HepG2 (cell line): ENCODE results near the gene ADCY9. TPM values are rescaled to one million over a fixed set of nuclear protein-coding genes. Genes with fewer than 3 reads are reported as not detected.

Experiments used
- ATAC-seq: fragments of 200-7000 bp; cut with Tn5 transposase; 3 replicates; pipeline ENCODE4 v1.9.1; 2020; ENCODE audit warnings: mild to moderate bottlenecking, moderate library complexity
- BruUV-seq: library from RNA; stranded (reverse); fragments of 400-500 nt; replicated peaks from 2 replicates; lab custom pipeline; 2021; lab: Mats Ljungman, UMichigan
- CTCF ChIA-PET: fragments of 300-600 bp; formaldehyde crosslinking; extraction: SDS; loops from one replicate; lab custom pipeline; 2021; ENCODE audit warnings: low total read pairs, inconsistent platforms, low intra/inter-chr PET ratio; lab: Yijun Ruan, JAX
- POLR2A ChIA-PET: fragments of 350-600 bp; sonication (Branson Sonifier 250); formaldehyde crosslinking; loops from one replicate; lab custom pipeline; 2020; ENCODE audit warnings: antibody characterized with exemption, inconsistent platforms; lab: Yijun Ruan, JAX
- DNase-seq: peaks from one replicate; pipeline ENCODE4 v3.0.0-alpha.2; 2015; ENCODE audit warnings: low spot score
- FAIRE-seq: peaks from 3 replicates; lab custom pipeline; 2011; peaks lifted over from hg19 to GRCh38; lab: Jason Lieb, UNC
- H2AFZ ChIP-seq: one replicate; pipeline ENCODE4 v1.6.1; 2011; ENCODE audit warnings: low read length, inconsistent platforms
- H3K27ac ChIP-seq: fragments of 300-600 bp; 3 replicates; pipeline ENCODE4 v1.8.0; 2011; ENCODE audit warnings: mixed run types, mild to moderate bottlenecking, mixed read lengths, low read length, inconsistent platforms; ENCODE audit not compliant: insufficient read depth; ENCODE audit errors: extremely low read length
- H3K27me3 ChIP-seq, 2 experiments: fragments of 200-600 bp in 1 of 2; 2 replicates in 1 of 2; 3 replicates in 1 of 2; pipeline versions ENCODE4 v1.6.0 to v1.8.0; 2011; ENCODE audit warnings: low read length in 2 of 2, mild to moderate bottlenecking in 2 of 2, moderate library complexity in 2 of 2, inconsistent platforms in 1 of 2; ENCODE audit not compliant: insufficient read depth in 2 of 2, control insufficient read depth in 1 of 2
- H3K36me3 ChIP-seq, 2 experiments: fragments of 200-600 bp in 1 of 2; replicated peaks in 1 of 2; 2 replicates in 1 of 2; 3 replicates in 1 of 2; pipeline versions ENCODE4 v1.5.1 to v1.8.0; 2011; ENCODE audit warnings: low read length in 2 of 2, inconsistent platforms in 1 of 2; ENCODE audit not compliant: insufficient read depth in 2 of 2, control insufficient read depth in 1 of 2
- H3K4me1 ChIP-seq: 2 replicates; pipeline ENCODE4 v1.5.1; 2012; ENCODE audit warnings: low read length, inconsistent platforms; ENCODE audit not compliant: insufficient read depth
- H3K4me2 ChIP-seq: 2 replicates; pipeline ENCODE4 v1.6.0; 2011; ENCODE audit warnings: low read depth, low read length, inconsistent platforms
- H3K4me3 ChIP-seq, 3 experiments: fragments of 200-600 bp in 1 of 3; sonication (generic), shearing (Covaris generic) in 1 of 3; replicated peaks in 1 of 3; 2 replicates each; pipeline ENCODE4 v1.5.1; 2011 to 2016; ENCODE audit warnings: low read length in 3 of 3, inconsistent platforms in 2 of 3, low read depth in 2 of 3, mild to moderate bottlenecking in 2 of 3, control low read depth in 1 of 3, mixed read lengths in 1 of 3; ENCODE audit not compliant: insufficient read depth in 1 of 3
- H3K79me2 ChIP-seq: one replicate; pipeline ENCODE4 v1.6.1; 2011; ENCODE audit warnings: low read length, inconsistent platforms; ENCODE audit not compliant: insufficient read depth
- H3K9ac ChIP-seq: 2 replicates; pipeline ENCODE4 v1.6.0; 2011; ENCODE audit warnings: mild to moderate bottlenecking, low read depth, low read length, inconsistent platforms; ENCODE audit not compliant: insufficient read depth
- H3K9me3 ChIP-seq: 2 replicates; pipeline ENCODE4 v1.5.1; 2012; ENCODE audit warnings: mild to moderate bottlenecking, low read length
- H4K20me1 ChIP-seq: 2 replicates; pipeline ENCODE4 v1.6.0; 2011; ENCODE audit warnings: inconsistent platforms, mild to moderate bottlenecking, low read length, moderate library complexity; ENCODE audit not compliant: insufficient read depth
- DNMT1 ChIP-seq: sonication (generic); formaldehyde crosslinking; IDR thresholded peaks from 2 replicates; pipeline ENCODE4 v1.5.1; 2020; ENCODE audit warnings: mild to moderate bottlenecking, missing genetic modification reagents
- ELF3 ChIP-seq: IDR thresholded peaks from 2 replicates; pipeline ENCODE4 v1.6.1; 2016; ENCODE audit warnings: missing genetic modification reagents, missing compliant biosample characterization
- MAX ChIP-seq: IDR thresholded peaks from 2 replicates; pipeline ENCODE4 v1.6.1; 2012; ENCODE audit warnings: inconsistent platforms
- PBX3 ChIP-seq: sonication (generic); formaldehyde crosslinking; IDR thresholded peaks from 2 replicates; pipeline ENCODE4 v1.8.1; 2023; ENCODE audit warnings: missing genetic modification reagents, inconsistent platforms, borderline replicate concordance
- PHF20 ChIP-seq: sonication (generic); formaldehyde crosslinking; IDR thresholded peaks from 2 replicates; pipeline ENCODE4 v1.5.0; 2020; ENCODE audit warnings: mild to moderate bottlenecking, missing genetic modification reagents
- PPARG ChIP-seq: conservative IDR thresholded peaks from 2 replicates; pipeline ENCODE4 v1.6.1; 2016; ENCODE audit warnings: missing biosample characterization, missing genetic modification reagents
- RNF219 ChIP-seq: sonication (generic); formaldehyde crosslinking; IDR thresholded peaks from 2 replicates; pipeline ENCODE4 v1.5.0; 2020; ENCODE audit warnings: mild to moderate bottlenecking, missing genetic modification reagents
- SNAPC2 ChIP-seq: sonication (generic); formaldehyde crosslinking; IDR thresholded peaks from 2 replicates; pipeline ENCODE4 v1.8.1; 2022; ENCODE audit warnings: mild to moderate bottlenecking, missing genetic modification reagents
- TEAD2 ChIP-seq: sonication (generic); formaldehyde crosslinking; IDR thresholded peaks from 2 replicates; pipeline ENCODE4 v1.9.0; 2021; ENCODE audit warnings: missing genetic modification reagents
- ZKSCAN8 ChIP-seq: IDR thresholded peaks from 2 replicates; pipeline ENCODE4 v1.6.1; 2016; ENCODE audit warnings: borderline replicate concordance, missing genetic modification reagents, missing compliant biosample characterization
- ZNF282 ChIP-seq: fragments of 450-650 bp; IDR thresholded peaks from 2 replicates; pipeline ENCODE4 v1.6.1; 2018; ENCODE audit not compliant: partially characterized antibody
- WGBS: methylation state at CpG from one replicate; pipeline ENCODE4 v1.1.6; 2017; ENCODE audit warnings: low lambda C conversion rate; 5-methylcytosine and 5-hydroxymethylcytosine counted together
- in situ Hi-C: cut with HindIII; loops from 2 replicates; pipeline ENCODE4 v1.10.0; 2017; ENCODE audit warnings: low pct_unique_long_range_greater_than_20kb; ENCODE audit not compliant: extremely low pct_ligation_motif_present
- intact Hi-C: fragments of 100-400 bp; cut with micrococcal nuclease; formaldehyde crosslinking; loops from one replicate; pipeline ENCODE4 v1.10.0; 2022; ENCODE audit not compliant: unreplicated experiment
- polyA plus RNA-seq, 8 experiments: library from polyadenylated mRNA; depleted of rRNA in 3 of 8; stranded (reverse) in 7 of 8; unstranded in 1 of 8; fragments of >200 nt; fragmentation: Illumina TruSeq in 4 of 8; extraction: Trizol in 4 of 8; gene quantifications; 2 replicates each; pipeline versions ENCODE4 v1.2.1 to v1.2.3, GENCODE V29; 2011 to 2016; ENCODE audit warnings: low read depth in 4 of 8, missing spikeins in 1 of 8, mixed read lengths in 1 of 8; ENCODE audit not compliant: insufficient read depth in 1 of 8
- total RNA-seq, 5 experiments: library from RNA; depleted of rRNA; stranded (reverse); fragments of >200 nt; fragmentation: Illumina TruSeq; extraction: Trizol; gene quantifications; 2 replicates each; pipeline ENCODE4 v1.2.3, GENCODE V29; 2016; ENCODE audit warnings: low read depth in 1 of 5

Gene ADCY9
- total and polyA plus RNA-seq, 2 of the 13 experiments (the other 11 are each of a cell fraction or from before 2014, with no cell fraction given): 11.2 to 13.9 TPM

- in situ Hi-C loops: no loop called here
- POLR2A ChIA-PET: no interaction called here
These were observed 152.2 kb downstream of the ADCY9 start for GRCh38 chr16:3963886-3964685.

GRCh38 chr16:3963203-3963602 is 153.0 kb downstream of the ADCY9 start:
- CTCF ChIA-PET: no interaction called here
- intact Hi-C loops (loop anchor here (10.0 kb wide), 1 partner anchor 152 kb away; the partner anchor contains the start of gene ADCY9), in situ Hi-C loops (no loop called here)
- no peaks in the 10 kb centered on the region for H3K4me1 ChIP-seq
- H3K36me3 ChIP-seq: peaks cover 8 to 12% of the 10 kb centered on the region in 2 experiments; a peak in 4 of 5 replicates
- no peak overlapping the region for H3K27ac ChIP-seq
- ATAC-seq (no peak), DNase-seq (no peak), FAIRE-seq (no peak)
- no TSS peak for BruUV-seq
- no peaks in the 10 kb centered on the region for H3K79me2 ChIP-seq
- H3K9me3 ChIP-seq: no peaks in the 10 kb centered on the region
- POLR2A ChIA-PET: no interaction called here
- H3K9ac ChIP-seq: no peak overlapping the region
- no peak for TF ChIP-seq RNF219 (CRISPR knock-in tag)
- no peak for TF ChIP-seq PHF20
- no peak for TF ChIP-seq ZKSCAN8 (CRISPR knock-in tag)
- TF ChIP-seq PPARG (CRISPR knock-in tag): no peak
- no peak for TF ChIP-seq ZNF282
- no peak for TF ChIP-seq PBX3 (CRISPR knock-in tag)
- WGBS: 79% methylated on average over 17 of the region's 17 CpGs
- no peak overlapping the region for H3K4me2 ChIP-seq
- H3K27me3 ChIP-seq: no peaks in the 10 kb centered on the region; a peak in 2 of 5 replicates
- no peak overlapping the region for H2AFZ ChIP-seq
- no peak overlapping the region for H3K4me3 ChIP-seq
- H4K20me1 ChIP-seq: no peaks in the 10 kb centered on the region

More at GRCh38 chr16:3963886-3964685, 152.2 kb downstream of the ADCY9 start:
- no peak for FAIRE-seq
- CTCF ChIA-PET: no interaction called here
- intact Hi-C loops: loop anchor here (10.0 kb wide), 1 partner anchor 151 kb away; the partner anchor contains the start of gene ADCY9
- H3K9ac ChIP-seq: no peak overlapping the region
- H3K79me2 ChIP-seq: no peaks in the 10 kb centered on the region
- H3K4me1 ChIP-seq: no peaks in the 10 kb centered on the region
- no peak overlapping the region for H2AFZ ChIP-seq
- 92% methylated on average over 19 of the region's 29 CpGs for WGBS
- no peaks in the 10 kb centered on the region; a peak in 2 of 5 replicates for H3K27me3 ChIP-seq
- no peak overlapping the region for H3K4me2 ChIP-seq
- H3K4me3 ChIP-seq: no peak overlapping the region
- no peaks in the 10 kb centered on the region for H4K20me1 ChIP-seq
- H3K9me3 ChIP-seq: no peaks in the 10 kb centered on the region
- H3K36me3 ChIP-seq: peaks cover 8 to 12% of the 10 kb centered on the region in 2 experiments; a peak in 4 of 5 replicates
- DNase-seq: no peak
- ATAC-seq: no peak
- no peak overlapping the region for H3K27ac ChIP-seq
- no peak for TF ChIP-seq ELF3 (CRISPR knock-in tag)
- TF ChIP-seq TEAD2: no peak
- no peak for TF ChIP-seq MAX
- no peak for TF ChIP-seq ZNF282
- no peak for TF ChIP-seq SNAPC2 (CRISPR knock-in tag)
- no peak for TF ChIP-seq DNMT1 (CRISPR knock-in tag)
- no TSS peak for BruUV-seq
